Posterior cingulate gyrus (tissue), 11 donors: ENCODE results near the gene CYP27C1.
A peak's percentile ranks its signal among the peaks of the same experiment; 100 is the strongest.

Experiments
- DNase-seq, 10 donors: peaks; one replicate each; pipeline versions ENCODE4 v3.0.0 to v3.0.0-alpha.2; 2020 to 2021; ENCODE audit warnings: mixed read lengths in 3 of 10
- intact Hi-C: fragments of 100-400 bp; cut with DNase I; formaldehyde crosslinking; loops from one replicate; pipeline ENCODE4 v1.15.1; 2023

Gene CYP27C1

GRCh38 chr2:127195140-127196074, 24.7 kb downstream of the CYP27C1 start:
- no peak for DNase-seq
- intact Hi-C loops: no loop called here

- no peak for DNase-seq
- intact Hi-C loops: no loop called here
These were observed 25.7 kb downstream of the CYP27C1 start for GRCh38 chr2:127194447-127194846.

- intact Hi-C loops: no loop called here
- no peak for DNase-seq
These were observed 26.2 kb downstream of the CYP27C1 start for GRCh38 chr2:127193967-127194280.

DNA sequence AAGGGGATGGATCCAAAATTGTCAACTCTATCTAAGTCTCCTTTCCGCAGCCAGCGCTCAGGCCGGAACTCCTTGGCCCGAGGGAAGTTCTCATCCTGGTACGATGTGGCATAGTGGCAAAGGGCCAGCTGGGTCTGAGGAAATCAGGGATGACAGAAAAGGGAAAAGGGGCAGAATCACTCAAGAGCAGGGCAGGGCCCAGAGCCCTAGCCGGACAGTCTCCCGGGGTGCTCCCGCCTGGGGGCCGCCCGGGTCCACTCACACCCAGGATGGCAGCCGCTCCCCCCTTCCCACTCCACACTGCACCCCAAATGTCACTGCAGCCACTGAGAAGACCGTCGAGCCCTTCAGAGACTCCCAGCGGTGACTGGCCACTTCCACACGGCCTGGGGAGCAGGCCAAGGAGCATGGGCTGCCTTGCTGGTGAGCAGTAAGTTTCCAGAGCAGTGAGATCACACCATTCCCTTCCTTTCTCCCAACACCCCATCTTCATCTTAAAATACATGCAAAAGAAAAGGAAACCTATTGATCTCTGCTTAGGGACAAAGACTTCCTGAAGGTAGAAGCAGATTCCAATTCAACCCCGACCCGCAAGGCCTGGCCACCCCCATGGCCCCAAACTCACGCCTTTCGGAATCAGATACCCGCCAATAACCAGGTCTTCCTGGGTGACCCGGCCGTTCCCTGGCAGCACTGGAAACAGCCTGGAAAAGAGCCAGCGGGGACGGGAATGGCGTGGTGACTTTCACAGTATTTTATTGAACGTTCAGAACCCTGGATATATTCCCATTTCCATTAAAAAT, 26.7 kb downstream of the CYP27C1 start:
- no peak for DNase-seq
- intact Hi-C loops: no loop called here

- intact Hi-C loops: no loop called here
These were observed 28.5 kb downstream of the CYP27C1 start for GRCh38 chr2:127191331-127192219.

DNA sequence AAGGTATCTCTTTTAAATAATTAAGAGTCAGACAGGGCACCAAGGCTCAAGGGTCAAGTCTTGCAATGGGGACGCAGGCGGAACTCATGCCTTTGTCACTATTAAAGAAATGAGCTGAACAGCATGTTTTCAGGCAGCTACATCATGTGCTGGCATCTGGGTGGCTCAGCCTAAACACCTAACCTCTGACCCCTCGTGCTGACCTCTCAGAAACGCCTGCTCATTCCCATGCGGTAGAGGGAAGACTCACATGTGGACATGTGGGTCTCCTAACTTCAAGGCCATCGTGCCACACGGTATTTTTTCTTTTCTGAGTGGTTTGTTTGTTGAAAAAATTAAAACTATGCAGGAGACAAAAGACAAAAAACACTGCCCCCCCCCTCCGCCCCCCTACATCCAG, 31.3 kb downstream of the CYP27C1 start:
- no peak for DNase-seq
- intact Hi-C loops: no loop called here

More at GRCh38 chr2:127191331-127192219, 28.5 kb downstream of the CYP27C1 start:
- no peak for DNase-seq

GRCh38 chr2:127187831-127188230, 32.3 kb downstream of the CYP27C1 start:
- peak in 2 of 10 donors; percentile 38 to 59 for DNase-seq
- intact Hi-C loops: no loop called here

- intact Hi-C loops: no loop called here
- DNase-seq: peak in 1 of 10 donors; percentile 53
These were observed 32.9 kb downstream of the CYP27C1 start for GRCh38 chr2:127187081-127187775.

DNA sequence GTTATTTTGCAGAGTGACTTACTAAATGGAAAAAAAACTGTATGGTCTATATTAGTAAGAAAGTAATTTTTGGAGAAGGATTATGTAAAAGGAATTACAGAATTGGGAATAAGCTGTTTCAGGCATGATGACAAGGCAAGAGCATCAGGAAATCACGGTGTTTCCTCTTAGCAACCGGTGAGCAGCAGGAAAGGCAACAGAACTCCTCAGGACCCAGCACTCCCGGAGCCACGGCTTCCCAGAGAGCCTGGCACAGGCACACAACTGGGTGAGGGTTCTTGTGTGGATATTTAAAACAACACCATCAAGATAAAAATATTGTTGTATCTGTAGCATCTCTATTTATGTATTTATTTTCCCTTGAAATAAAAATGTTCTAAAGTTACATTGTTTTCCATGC, 34.4 kb downstream of the CYP27C1 start:
- DNase-seq: peak in 1 of 10 donors; percentile 47
- intact Hi-C loops: no loop called here

GRCh38 chr2:127185093-127185492, 35.0 kb downstream of the CYP27C1 start:
- peak in 1 of 10 donors; percentile 71 for DNase-seq
- intact Hi-C loops: no loop called here

- no peak for DNase-seq
These were observed 36.3 kb downstream of the CYP27C1 start for GRCh38 chr2:127183771-127184170.

DNA sequence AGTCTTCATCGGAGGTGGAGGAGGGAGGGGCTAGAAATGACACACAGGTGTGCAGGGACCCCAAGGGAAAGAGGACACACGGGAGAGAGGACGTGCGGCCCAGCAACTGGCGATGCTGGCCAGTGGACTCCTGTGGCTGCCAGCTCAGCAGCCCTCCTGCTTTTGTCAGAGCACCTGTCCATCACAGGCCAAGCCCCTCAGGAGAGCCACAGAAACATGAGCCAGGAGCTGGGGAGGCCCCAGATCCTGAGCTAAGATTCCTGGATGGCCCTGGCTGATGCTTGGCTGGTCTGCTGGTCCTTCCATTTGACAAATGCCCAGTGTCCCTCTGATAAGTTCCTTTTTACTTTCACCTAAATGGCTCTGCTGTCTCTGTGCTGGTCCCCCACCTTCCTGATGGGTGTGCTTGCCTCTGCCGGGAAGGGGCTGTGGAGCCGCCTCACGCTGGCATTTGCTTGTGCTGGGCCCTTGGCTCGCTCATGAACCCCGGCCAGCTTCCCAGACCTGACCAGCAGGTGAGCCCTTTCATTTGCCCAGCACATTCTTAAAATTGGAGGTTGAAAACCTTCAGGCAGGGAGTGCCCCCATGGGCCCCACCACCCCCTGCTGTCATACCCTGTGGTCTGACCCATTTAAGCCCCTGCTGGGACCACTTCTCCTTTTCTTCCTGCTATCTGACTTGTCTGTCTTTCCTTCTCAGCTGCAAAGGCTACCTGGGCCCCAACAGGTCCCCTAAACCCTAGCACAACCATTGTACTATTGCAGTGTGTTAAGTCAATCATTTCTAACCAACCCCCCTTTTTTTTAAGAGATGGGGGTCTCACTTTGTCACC, 37.3 kb downstream of the CYP27C1 start:
- intact Hi-C loops: no loop called here
- peak in 1 of 10 donors; percentile 51 for DNase-seq

More at GRCh38 chr2:127183771-127184170, 36.3 kb downstream of the CYP27C1 start:
- intact Hi-C loops: no loop called here

GRCh38 chr2:127181851-127182250, 38.2 kb downstream of the CYP27C1 start:
- intact Hi-C loops: no loop called here
- DNase-seq: peak in 1 of 10 donors; percentile 57

DNA sequence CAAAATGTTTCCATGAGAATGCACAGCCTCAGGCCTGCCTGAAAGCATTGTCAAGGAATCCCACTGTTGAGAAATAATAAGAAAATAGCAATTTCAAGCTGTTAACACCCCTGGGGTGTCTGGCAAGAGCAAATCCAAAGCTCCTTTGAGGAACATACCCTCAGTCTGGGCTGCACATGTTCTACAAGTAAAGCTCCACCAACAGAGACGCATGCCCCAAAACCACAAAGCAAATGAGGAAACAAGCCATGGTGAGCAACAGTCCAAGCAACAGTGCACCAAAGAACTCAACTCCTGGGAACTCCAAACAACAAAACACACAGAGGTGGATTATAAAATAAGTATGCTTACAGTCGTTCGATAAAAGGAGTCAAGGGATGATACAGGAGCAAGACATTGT, 40.3 kb downstream of the CYP27C1 start:
- intact Hi-C loops: loop anchor here (10.0 kb wide), 1 partner anchor 95 kb away; no protein-coding TSS in a partner anchor
- DNase-seq: no peak

DNA sequence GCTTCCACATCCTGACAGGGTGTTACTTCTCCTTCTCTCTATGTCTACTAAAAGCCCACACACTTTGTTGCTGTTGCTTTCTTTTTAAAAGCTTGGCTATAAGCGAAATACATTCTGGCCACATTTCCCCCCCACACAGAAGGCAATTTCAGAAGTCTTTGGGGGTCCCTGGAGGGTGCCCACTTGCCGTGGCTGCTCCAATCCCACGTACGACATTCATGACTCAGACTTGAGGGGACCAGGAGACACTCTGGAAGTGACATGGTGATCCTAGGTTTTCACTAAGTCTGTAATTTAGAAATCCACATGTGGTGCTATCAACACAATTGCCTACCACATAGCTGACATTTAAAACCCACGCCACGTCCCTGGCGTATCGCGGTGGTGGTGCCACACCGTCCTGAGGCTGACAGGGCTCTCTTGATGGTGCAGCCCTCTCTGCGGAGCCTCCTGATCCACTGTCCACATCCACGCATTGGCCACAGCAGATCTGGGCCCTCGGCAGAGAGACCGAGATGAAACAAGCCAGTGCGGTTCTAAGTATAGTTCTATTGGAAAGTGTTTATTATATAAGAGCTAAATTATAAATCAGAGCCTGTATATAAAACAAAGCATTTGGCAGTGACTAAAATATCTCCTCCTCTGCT, 42.4 kb downstream of the CYP27C1 start:
- intact Hi-C loops: loop anchor here (10.0 kb wide), 1 partner anchor 97 kb away; no protein-coding TSS in a partner anchor
- DNase-seq: no peak

DNA sequence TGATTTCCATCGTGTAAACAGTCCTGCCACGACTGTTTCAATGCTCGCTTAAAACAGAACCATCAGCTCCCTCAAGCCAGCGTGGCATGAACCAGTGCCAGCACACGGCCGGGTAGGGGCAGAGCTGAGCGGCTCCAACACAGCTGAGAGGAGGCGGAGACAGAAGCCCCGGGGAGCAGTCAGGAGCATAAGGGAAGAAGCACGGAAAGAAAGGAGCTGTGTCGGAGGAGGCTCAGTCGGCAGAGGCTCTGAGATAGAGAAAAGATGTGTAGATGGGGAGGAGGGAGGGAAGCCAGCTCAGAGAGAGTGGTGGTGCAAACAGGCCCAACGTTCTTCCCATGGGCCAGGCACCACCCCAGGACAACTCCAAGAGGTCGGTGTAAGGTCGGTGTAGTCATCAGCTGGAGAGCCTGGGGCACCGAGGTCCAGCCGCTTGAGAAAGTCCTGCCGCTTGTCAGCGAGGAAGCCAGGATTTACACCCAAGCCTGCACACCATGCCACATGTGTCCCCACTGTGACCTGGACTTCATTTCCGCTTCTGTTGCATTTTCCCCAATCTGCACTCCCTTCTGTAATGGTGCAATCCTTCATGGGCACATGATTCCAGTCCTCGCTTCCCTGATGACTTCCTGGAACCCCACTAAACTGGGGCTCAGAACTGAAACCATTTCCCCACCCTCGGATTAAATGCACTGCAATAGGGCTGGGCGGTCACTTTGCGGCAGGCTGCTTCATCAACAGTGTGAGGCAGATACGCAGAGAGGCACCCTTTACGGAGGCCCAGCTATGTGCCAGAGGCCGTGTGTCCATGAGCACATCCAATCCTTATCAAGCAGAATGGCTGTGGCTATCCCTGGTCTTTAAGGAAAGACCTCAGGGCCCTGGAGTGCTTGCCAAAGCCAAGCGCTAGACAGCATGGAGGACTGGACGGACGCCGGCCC, 43.5 kb downstream of the CYP27C1 start:
- DNase-seq: peak in 8 of 10 donors; percentile 47 to 91 (median 54)
- intact Hi-C loops: loop anchor here (10.0 kb wide), 1 partner anchor 98 kb away; no protein-coding TSS in a partner anchor
